ENCODE measurements around the gene SEC24D.

The SEC24D gene

GRCh38 chr4:118676128-118676527 is 159.8 kb downstream of the SEC24D start:
- Mint-ChIP-seq H3K9me3 (no peaks in the 10 kb centered on the region), H3K4me3 (no peak overlapping the region), H3K36me3 (ENCODE audit: low read depth) (no peaks in the 10 kb centered on the region), H3K27ac (no peak overlapping the region), H3K27me3 (ENCODE audit: low read depth) (peaks cover 7% of the 10 kb centered on the region), H3K4me1 (ENCODE audit: low read depth) (no peaks in the 10 kb centered on the region)
